Measurements from ENCODE around the gene SDR39U1. TPM values are rescaled to one million over a fixed set of nuclear protein-coding genes. Genes with fewer than 3 reads are reported as not detected.
"Not testable (repeated sequence)": the region's sequence is repeated elsewhere in the genome, so short reads cannot be mapped to it uniquely, and the experiment has no call there.

Gene SDR39U1
- total RNA-seq, 1 donor from 2014 or later, result 61.6 TPM

GRCh38 chr14:24463017-24463883 is 20.7 kb upstream of the SDR39U1 start:
- DNase-seq (no peak), ATAC-seq (no peak)
- no peaks in the 10 kb centered on the region for H3K9me3 ChIP-seq
- intact Hi-C loops (cut with DNase I), result no loop called here
- no peaks in the 10 kb centered on the region for H3K4me1 ChIP-seq
- no peaks in the 10 kb centered on the region for H3K36me3 ChIP-seq
- H3K27me3 ChIP-seq, result no peaks in the 10 kb centered on the region
- H3K27ac ChIP-seq, result no peak overlapping the region
- no peak for TF ChIP-seq CTCF (IDR thresholded peaks at IDR 0.05)
- H3K4me3 ChIP-seq, result no peak overlapping the region

GRCh38 chr14:24461336-24461735 is 18.8 kb upstream of the SDR39U1 start:
- Histone ChIP-seq H3K4me3 (no peak overlapping the region), H3K4me1 (no peaks in the 10 kb centered on the region), H3K27me3 (no peaks in the 10 kb centered on the region), H3K36me3 (no peaks in the 10 kb centered on the region), H3K27ac (no peak overlapping the region), H3K9me3 (no peaks in the 10 kb centered on the region)
- no peak for TF ChIP-seq CTCF (IDR thresholded peaks at IDR 0.05)
- ATAC-seq, result no peak
- no peak for DNase-seq
- intact Hi-C loops (cut with DNase I), result no loop called here

- no peak for TF ChIP-seq CTCF (IDR thresholded peaks at IDR 0.05)
- Histone ChIP-seq H3K36me3 (no peaks in the 10 kb centered on the region), H3K27me3 (no peaks in the 10 kb centered on the region), H3K27ac (no peak overlapping the region), H3K9me3 (no peaks in the 10 kb centered on the region), H3K4me1 (no peaks in the 10 kb centered on the region), H3K4me3 (no peak overlapping the region)
- intact Hi-C loops (cut with DNase I), result no loop called here
- no peak for ATAC-seq
- DNase-seq, result no peak
Measured at GRCh38 chr14:24459331-24459730, 16.8 kb upstream of the SDR39U1 start.

GRCh38 chr14:24458736-24459135 is 16.2 kb upstream of the SDR39U1 start:
- Histone ChIP-seq H3K9me3 (no peaks in the 10 kb centered on the region), H3K4me3 (no peak overlapping the region), H3K36me3 (no peaks in the 10 kb centered on the region), H3K27ac (no peak overlapping the region), H3K27me3 (no peaks in the 10 kb centered on the region), H3K4me1 (no peaks in the 10 kb centered on the region)
- DNase-seq (no peak), ATAC-seq (no peak)
- TF ChIP-seq CTCF (IDR thresholded peaks at IDR 0.05), result no peak
- intact Hi-C loops (cut with DNase I), result no loop called here

- ATAC-seq (no peak), DNase-seq (no peak)
- no peak for TF ChIP-seq CTCF (IDR thresholded peaks at IDR 0.05)
- Histone ChIP-seq H3K4me3 (no peak overlapping the region), H3K27ac (no peak overlapping the region), H3K36me3 (no peaks in the 10 kb centered on the region), H3K27me3 (no peaks in the 10 kb centered on the region), H3K9me3 (no peaks in the 10 kb centered on the region), H3K4me1 (no peaks in the 10 kb centered on the region)
- intact Hi-C loops (cut with DNase I), result no loop called here
Measured at GRCh38 chr14:24456980-24457379, 14.4 kb upstream of the SDR39U1 start.

- H3K36me3 ChIP-seq; H3K27ac ChIP-seq; H3K27me3 ChIP-seq; H3K9me3 ChIP-seq; intact Hi-C loops (cut with DNase I); ATAC-seq; H3K4me1 ChIP-seq; H3K4me3 ChIP-seq; DNase-seq: not testable (repeated sequence)
Measured at GRCh38 chr14:24450828-24451227, 8.3 kb upstream of the SDR39U1 start.
